HG02973 (cell line): Measurements from ENCODE around the gene SNRNP40.

ENCODE experiments used
- ATAC-seq: cut with Tn5 transposase; IDR thresholded peaks from one replicate; pipeline ENCODE4 v1.9.1; 2021; ENCODE audit warnings: moderate library complexity; ENCODE audit not compliant: unreplicated experiment

The SNRNP40 gene

GRCh38 chr1:31296486-31297276, at the start of gene SNRNP40, which contains the start of gene ZCCHC17:
TSS of gene SNRNP40 (minus strand) at chr1:31296788. CDS start at chr1:31296751, 37 bp downstream.
TSS of gene ZCCHC17 (plus strand) at chr1:31297032. CDS start at chr1:31310099, 13,067 bp downstream.
- ATAC-seq = peak; percentile 92

DNA sequence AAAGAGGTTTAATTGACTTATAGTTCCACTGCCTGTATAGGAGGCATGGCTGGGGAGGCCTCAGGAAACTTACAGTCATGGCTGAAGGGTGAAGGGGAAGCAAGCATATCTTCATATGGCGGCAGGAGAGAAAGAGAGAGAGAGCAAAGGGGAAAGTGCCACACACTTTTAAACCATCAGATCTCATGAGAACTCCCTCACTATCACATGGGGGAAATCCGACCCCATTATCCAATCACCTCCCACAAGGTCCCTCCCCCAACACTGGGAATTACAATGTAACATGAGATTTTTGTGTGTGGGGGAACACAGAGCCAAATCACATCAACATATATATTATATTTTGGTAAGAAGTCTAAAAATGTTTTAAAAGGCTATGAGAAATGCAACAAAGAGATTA, 49.0 kb upstream of the SNRNP40 start:
- no peak for ATAC-seq

GRCh38 chr1:31344503-31344902, 47.9 kb upstream of the SNRNP40 start:
- no peak for ATAC-seq

DNA sequence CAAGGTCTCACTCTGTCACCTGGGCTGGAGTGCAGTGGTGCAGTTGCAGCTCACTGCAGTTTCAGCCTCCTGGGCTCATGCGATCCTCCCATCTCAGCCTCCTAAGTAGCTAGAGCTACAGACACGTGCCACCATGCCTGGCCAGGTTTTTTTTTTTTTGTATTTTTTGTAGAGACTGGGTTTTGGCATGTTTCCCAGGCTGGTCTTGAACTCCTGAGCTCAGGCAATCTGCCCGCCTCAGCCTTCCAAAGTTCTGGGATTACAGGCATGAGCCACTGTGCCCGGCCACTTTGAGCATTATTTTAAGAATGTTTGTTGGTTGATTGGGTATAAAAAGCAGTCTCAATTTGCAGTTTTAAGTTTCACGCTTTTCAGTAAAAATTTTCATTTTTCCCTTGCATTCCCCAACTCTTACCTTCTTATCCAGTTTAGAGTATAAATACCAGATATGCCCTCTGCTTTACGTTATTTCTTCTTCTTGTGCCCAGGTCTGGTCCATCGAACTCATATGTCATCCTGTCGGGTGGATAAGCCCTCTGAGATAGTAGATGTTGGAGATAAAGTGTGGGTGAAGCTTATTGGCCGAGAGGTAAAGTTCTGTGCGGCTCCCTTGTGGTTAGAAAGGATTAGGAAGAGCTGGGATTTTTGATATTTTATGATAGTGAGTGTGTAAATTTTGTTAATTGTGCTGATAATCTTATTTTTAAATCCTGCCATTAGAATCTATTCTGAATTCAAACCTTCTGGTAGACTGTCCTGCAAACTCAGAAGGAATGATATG, 40.3 kb upstream of the SNRNP40 start:
- no peak for ATAC-seq

GRCh38 chr1:31335007-31335406, 38.4 kb upstream of the SNRNP40 start:
- ATAC-seq = no peak

DNA sequence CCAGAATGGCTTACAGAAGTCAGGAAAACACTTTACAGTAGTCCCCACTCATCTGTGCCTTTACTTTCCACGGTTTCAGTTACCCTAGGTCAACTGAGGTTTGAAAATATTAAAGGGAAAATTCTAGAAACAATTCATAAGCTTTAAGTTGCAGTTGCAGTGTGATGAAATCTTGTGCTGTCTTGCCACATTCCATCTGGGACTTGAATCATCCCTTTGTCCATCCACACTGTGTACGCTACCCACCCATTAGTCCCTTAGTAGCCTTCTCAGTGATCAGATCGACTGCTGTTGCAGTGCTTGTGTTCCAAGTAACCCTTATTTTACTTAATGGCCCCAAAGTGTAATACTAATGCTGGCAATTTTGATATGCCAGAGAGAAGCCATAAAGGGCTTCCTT, 30.8 kb upstream of the SNRNP40 start:
- no peak for ATAC-seq

- no peak for ATAC-seq
These were observed 29.9 kb upstream of the SNRNP40 start for GRCh38 chr1:31326461-31326860.

DNA sequence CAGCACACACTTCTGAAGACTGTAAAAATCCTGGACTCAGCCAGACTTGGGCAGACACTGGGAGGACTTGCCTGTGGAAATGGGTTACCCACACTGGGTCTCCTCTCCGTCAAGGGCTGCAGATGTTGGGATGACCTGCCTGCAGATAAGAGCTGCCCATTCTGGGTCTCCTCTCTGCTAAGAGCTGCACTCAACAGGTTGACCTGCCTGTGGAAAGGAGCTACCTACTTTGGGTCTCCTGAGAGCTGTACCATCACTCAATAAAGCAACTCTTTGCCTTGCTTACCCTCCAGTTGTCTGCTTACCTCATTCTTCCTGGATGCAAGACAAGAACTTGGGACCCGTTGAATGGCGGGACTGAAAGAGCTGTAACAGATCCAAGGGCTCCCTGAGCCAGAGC, 28.4 kb upstream of the SNRNP40 start:
- no peak for ATAC-seq

DNA sequence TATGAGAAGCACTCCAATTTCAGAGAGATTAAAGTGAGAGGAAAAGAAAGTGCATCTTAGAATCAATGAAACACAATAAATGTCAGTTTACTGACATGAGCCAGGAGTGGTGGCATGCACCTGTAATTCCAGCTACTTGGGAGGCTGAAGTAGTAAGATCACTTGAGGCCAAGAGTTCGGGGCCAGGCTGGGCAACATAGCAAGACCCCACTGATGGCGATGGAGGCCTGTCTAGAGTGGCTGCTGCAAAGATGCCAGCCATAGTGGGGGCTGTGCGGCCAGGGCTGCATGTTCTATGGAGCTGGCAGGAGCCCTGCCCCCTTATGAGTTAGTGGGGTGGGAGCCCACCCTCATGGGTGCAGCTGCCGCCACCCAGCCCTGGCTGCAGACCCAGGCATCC, 27.5 kb upstream of the SNRNP40 start:
- no peak for ATAC-seq

GRCh38 chr1:31318146-31318545, 21.6 kb upstream of the SNRNP40 start:
- no peak for ATAC-seq

DNA sequence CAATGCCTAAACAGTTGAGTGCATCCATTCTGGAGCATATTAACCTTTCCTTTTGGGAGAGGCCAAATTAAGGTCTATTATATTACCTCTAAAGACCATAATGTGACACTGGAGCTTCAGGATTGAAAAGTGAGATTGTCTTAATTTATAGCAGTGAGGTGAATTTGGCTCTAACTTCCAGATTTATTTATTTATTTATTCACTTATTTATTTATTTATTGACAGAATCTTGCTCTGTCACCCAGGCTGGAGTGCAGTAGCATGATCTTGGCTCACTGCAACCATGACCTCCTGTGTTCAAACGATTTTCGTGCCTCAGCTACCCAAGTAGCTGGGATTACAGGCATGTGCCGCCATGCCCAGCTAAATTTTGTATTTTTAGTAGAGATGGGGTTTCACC, 19.3 kb upstream of the SNRNP40 start:
- ATAC-seq = no peak

DNA sequence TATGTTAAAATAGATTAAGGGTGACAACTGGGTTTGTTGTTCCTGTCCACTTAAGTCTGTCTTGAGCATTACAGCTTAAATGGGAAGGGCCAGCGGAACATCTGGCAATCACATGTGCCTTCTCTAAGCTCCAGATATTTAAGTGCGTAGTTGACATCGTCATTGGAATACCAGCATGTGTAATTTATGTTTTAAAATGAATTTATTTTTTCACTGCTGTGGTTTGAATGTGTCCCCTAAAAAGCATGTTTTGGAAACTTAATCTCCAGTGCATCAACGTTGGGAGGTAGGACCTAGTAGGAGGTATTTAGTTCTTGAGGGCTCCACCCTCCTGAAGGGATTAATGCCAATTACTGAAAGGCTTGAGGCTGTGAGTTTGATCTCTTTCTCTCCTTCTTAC, 13.6 kb upstream of the SNRNP40 start:
- no peak for ATAC-seq

GRCh38 chr1:31308036-31308435, 11.4 kb upstream of the SNRNP40 start:
- ATAC-seq = no peak

DNA sequence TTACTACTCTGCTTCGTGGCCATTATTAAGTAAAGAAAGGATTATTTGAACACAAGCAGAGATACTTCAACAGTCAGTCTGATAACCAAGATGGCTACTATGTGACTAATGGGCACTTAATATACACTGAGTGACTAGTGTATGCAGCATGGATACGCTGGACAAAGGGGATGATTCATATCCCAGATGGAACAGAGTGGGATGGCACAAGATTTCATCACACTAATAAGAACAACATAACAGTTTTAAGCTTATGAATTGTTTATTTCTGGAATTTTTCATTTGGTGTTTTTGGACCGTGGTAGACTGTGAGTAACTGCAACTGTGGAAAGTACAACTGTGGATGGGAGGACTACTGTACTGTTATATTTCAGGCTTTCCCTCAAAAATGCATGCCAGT, 9.7 kb upstream of the SNRNP40 start:
- ATAC-seq = no peak

GRCh38 chr1:31302709-31303441, 6.3 kb upstream of the SNRNP40 start:
- no peak for ATAC-seq

DNA sequence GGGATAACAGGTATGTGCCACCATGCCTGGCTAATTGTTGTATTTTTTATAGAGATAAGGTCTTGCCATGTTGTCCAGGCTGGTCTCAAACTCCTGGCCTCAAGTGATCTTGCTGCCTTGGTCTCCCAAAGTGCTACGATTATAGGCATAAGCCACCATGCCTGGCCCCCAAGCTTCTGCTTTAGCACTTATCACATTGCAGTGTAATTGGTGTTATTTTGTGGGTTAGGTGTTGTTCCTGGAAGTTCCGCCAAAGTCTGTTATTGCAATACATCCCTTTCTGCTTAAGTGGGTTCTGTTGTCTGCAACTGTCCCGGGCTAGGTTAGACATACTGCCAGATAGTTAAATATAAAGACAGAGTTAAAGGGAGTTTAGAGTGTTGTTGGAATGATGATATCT, 3.6 kb upstream of the SNRNP40 start:
- ATAC-seq = no peak

- no peak for ATAC-seq
These were observed 2.8 kb upstream of the SNRNP40 start for GRCh38 chr1:31299365-31299764.

- ATAC-seq = no peak
These were observed 974 bp upstream of the SNRNP40 start for GRCh38 chr1:31297277-31298247.

GRCh38 chr1:31295874-31296485, 608 bp downstream of the SNRNP40 start:
- ATAC-seq = no peak

DNA sequence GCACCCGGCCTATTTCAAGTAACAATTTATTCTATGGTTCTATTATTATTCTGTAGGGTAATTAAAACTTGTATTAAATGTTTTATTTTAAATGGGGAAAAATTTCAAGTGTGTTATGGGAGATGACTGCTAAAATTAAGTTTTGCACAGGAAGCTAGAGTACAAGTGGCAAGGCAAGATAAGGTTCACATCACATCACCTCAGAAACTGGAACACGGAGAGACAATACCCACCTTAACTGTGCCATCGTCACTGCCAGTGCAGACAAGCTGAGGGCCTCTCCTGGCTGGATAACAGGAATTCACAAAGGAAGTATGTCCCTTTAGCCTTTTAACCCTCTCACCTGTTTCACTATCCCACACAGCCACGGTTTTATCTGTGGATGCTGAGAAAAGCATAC, 7.6 kb downstream of the SNRNP40 start:
- no peak for ATAC-seq
